ENCODE results near the gene DLL3. TPM values are rescaled to one million over a fixed set of nuclear protein-coding genes. Genes with fewer than 3 reads are reported as not detected.

Gene DLL3
- total RNA-seq, 2 experiments from 2014 or later = 1.3 to 1.6 TPM

DNA sequence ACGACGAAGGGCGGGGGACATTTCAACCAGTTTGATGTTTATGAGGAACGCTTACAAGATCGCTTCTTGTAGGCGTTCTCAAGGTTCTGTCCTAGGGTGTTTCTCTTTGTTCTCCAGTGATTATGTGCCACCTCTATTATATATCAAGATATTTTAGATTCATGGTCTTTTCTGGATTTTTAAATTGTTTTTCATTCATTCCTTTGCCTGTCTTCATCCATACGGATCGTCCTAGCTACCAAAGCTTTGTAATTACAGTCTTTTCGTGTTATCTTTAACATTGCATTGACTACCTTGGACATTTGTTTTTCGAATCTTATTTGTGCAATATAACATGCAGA, 41.6 kb downstream of the DLL3 start:
- ChIA-PET CTCF (interaction anchor here (0.7 to 1.5 kb wide), 2 partner anchors 101 to 133 kb away, joined by 3 to 7 read pairs; no protein-coding TSS in a partner anchor), POLR2A (interaction anchor here (0.6 to 1.7 kb wide), 3 partner anchors 93 to 110 kb away, joined by 3 to 6 read pairs (median 3); partner anchors contain the start of gene RPS16)
- Mint-ChIP-seq H3K4me1 (ENCODE audit: low read depth) (peaks cover 50% of the 10 kb centered on the region), H3K4me3 (peak overlapping the region; percentile 88), H3K27ac (peak overlapping the region; percentile 98), H3K36me3 (ENCODE audit: low read depth) (peaks cover 18% of the 10 kb centered on the region), H3K9me3 (no peaks in the 10 kb centered on the region), H3K27me3 (no peaks in the 10 kb centered on the region)
- intact Hi-C loops (cut with micrococcal nuclease) = no loop called here
- TF ChIP-seq CTCF (IDR thresholded peaks at IDR 0.05) = peak; percentile 62
- no peak for ATAC-seq
- no peak for DNase-seq

- H3K9me3 Mint-ChIP-seq = no peaks in the 10 kb centered on the region
- H3K27me3 Mint-ChIP-seq = no peaks in the 10 kb centered on the region
- peaks cover 18% of the 10 kb centered on the region for H3K36me3 Mint-ChIP-seq (ENCODE audit: low read depth)
- no peak for TF ChIP-seq CTCF (IDR thresholded peaks at IDR 0.05)
- peak overlapping the region; percentile 4 for H3K27ac Mint-ChIP-seq
- DNase-seq (no peak), ATAC-seq (no peak)
- ChIA-PET POLR2A (no interaction called here), CTCF (interaction anchor here (0.6 to 2.2 kb wide), 8 partner anchors 9 to 132 kb away, joined by 3 to 8 read pairs (median 6); no protein-coding TSS in a partner anchor)
- peaks cover 55% of the 10 kb centered on the region for H3K4me1 Mint-ChIP-seq (ENCODE audit: low read depth)
- H3K4me3 Mint-ChIP-seq = no peak overlapping the region
- intact Hi-C loops (cut with micrococcal nuclease) = no loop called here
Measured at GRCh38 chr19:39542206-39542605, 43.5 kb downstream of the DLL3 start.

GRCh38 chr19:39543477-39543857, 44.7 kb downstream of the DLL3 start:
- ATAC-seq = no peak
- H3K4me3 Mint-ChIP-seq = no peak overlapping the region

GRCh38 chr19:39544226-39544903, 45.6 kb downstream of the DLL3 start:
- Mint-ChIP-seq H3K4me1 (ENCODE audit: low read depth) (peaks cover 41% of the 10 kb centered on the region), H3K36me3 (ENCODE audit: low read depth) (peaks cover 2% of the 10 kb centered on the region), H3K4me3 (no peak overlapping the region), H3K9me3 (no peaks in the 10 kb centered on the region), H3K27ac (peak overlapping the region; percentile 63), H3K27me3 (no peaks in the 10 kb centered on the region)
- TF ChIP-seq CTCF (IDR thresholded peaks at IDR 0.05) = no peak
- ChIA-PET POLR2A (no interaction called here), CTCF (interaction anchor here (0.9 to 2.2 kb wide), 3 partner anchors 9 to 103 kb away, joined by 3 to 7 read pairs (median 3); no protein-coding TSS in a partner anchor)
- intact Hi-C loops (cut with micrococcal nuclease) = no loop called here
- peak; percentile 24 for DNase-seq
- peak; percentile 8 for ATAC-seq

More at GRCh38 chr19:39543477-39543857, 44.7 kb downstream of the DLL3 start:
- H3K27ac Mint-ChIP-seq = no peak overlapping the region
- peaks cover 9% of the 10 kb centered on the region for H3K36me3 Mint-ChIP-seq (ENCODE audit: low read depth)
- TF ChIP-seq CTCF (IDR thresholded peaks at IDR 0.05) = no peak
- no peaks in the 10 kb centered on the region for H3K9me3 Mint-ChIP-seq
- ChIA-PET CTCF (interaction anchor here (1.0 to 2.2 kb wide), 4 partner anchors 8 to 130 kb away, joined by 4 to 7 read pairs (median 6); no protein-coding TSS in a partner anchor), POLR2A (no interaction called here)
- intact Hi-C loops (cut with micrococcal nuclease) = no loop called here
- DNase-seq = no peak
- no peaks in the 10 kb centered on the region for H3K27me3 Mint-ChIP-seq
- H3K4me1 Mint-ChIP-seq (ENCODE audit: low read depth) = peaks cover 46% of the 10 kb centered on the region

DNA sequence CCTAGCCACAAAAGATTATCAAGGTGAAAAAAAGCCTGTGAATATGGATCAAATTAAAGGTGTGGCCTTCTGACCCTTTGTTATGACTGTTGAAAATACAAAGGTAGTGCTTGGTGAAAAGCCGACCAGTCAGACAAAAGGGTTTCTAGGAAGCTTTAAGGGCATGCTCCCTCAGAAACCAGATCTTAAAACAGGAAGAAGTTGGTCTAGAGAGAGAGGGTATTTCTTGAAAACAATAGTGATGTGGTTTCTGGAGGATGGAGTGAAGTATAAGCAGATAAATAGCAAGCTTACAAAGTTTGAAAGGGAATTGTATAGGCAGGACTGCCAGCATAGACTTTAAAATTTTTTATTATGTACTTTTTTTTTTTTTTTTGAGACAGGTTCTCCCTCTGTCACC, 46.2 kb downstream of the DLL3 start:
- Mint-ChIP-seq H3K36me3 (ENCODE audit: low read depth) (peaks cover under 1% of the 10 kb centered on the region), H3K4me3 (no peak overlapping the region), H3K9me3 (no peaks in the 10 kb centered on the region), H3K4me1 (ENCODE audit: low read depth) (peaks cover 41% of the 10 kb centered on the region), H3K27ac (peak overlapping the region; percentile 63), H3K27me3 (no peaks in the 10 kb centered on the region)
- intact Hi-C loops (cut with micrococcal nuclease) = no loop called here
- TF ChIP-seq CTCF (IDR thresholded peaks at IDR 0.05) = no peak
- ChIA-PET CTCF (interaction anchor here (0.9 to 1.1 kb wide), 2 partner anchors 8 to 12 kb away, joined by 3 read pairs; no protein-coding TSS in a partner anchor), POLR2A (no interaction called here)
- no peak for ATAC-seq
- no peak for DNase-seq

Data from activated CD8-positive, alpha-beta T cell treated with anti-CD3 and anti-CD28 coated beads for 36 hours (primary cell).